ENCODE data around the gene OR2G2.

OR2G2 gene, protein sequence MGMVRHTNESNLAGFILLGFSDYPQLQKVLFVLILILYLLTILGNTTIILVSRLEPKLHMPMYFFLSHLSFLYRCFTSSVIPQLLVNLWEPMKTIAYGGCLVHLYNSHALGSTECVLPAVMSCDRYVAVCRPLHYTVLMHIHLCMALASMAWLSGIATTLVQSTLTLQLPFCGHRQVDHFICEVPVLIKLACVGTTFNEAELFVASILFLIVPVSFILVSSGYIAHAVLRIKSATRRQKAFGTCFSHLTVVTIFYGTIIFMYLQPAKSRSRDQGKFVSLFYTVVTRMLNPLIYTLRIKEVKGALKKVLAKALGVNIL

DNA sequence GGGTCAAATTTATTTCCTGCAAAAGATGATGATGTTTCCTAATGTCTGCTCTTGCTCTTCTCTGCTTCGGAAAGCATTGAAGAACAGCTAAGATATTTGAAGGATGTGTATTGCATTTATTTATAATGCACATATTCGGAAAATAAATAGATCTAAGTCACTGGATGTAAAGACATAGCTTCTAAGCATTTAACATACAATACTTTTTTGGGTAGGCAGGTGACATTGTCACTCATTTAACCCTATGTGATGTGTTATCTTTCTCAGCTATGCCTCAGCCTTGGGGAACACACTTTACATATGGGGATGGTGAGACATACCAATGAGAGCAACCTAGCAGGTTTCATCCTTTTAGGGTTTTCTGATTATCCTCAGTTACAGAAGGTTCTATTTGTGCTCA is at the start of gene OR2G2:
TSS of gene OR2G2 (plus strand) at position 301 of the 400 bp plus-strand sequence. CDS start at position 301, 0 bp downstream.
- DNase-seq (ENCODE audit: low read depth): no peak

DNA sequence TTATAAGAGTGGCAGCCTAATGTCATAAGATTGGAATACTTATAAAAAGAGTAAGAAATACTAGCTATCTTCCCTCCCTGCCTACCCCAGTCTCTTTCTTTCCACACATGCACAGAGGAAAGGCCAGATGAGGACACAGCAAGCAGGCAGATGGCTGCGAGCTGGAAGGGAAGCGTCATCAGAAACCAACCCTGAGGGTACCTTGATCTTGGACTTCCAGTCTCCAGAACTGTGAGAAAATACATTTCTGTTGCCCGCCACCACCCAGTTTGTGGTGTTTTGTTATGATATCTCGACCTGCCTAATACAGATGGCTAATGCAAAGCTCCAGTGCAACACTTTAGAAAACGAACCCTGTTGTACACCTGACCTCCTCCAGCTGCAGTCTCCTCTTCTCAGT is 49.6 kb upstream of the OR2G2 start:
- no peak for DNase-seq (ENCODE audit: low read depth)

DNA sequence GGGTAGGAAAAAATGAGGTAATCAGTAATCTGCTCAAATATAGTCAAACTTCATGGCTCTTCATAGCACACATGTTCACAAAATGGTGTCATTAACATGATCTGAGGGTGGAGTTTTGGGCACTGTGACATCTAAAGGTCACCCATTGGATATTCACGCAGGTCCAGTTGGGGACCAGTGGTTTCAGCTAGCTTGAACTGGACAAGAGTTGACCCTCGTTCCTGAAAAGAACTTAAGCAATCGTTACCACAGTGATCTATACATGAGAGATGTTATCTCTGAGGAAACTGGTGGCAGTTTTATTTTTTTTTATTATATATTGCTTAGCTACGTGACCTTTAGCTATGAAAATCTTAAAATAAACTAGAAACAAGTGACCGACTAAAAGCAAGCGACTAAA is 48.9 kb upstream of the OR2G2 start:
- no peak for DNase-seq (ENCODE audit: low read depth)

DNA sequence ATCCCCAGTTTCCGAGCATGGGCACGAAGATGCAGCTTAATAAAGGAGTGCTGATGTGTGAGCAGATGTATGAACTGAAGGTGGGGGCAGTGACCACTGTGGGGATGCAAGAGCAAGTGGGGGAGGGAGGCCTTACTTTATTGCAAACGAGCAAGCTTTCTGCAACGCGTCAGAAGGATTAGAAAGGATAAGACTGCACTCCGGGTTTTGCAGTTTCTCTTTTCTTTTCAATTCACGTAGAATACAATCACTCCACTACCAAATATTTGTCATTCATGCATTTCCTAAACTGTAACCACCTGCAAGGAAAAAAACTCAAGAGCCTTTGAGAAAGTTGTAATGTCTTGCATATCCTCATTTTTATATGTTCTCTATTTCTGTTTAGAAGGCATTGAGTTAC is 47.6 kb upstream of the OR2G2 start:
- no peak for DNase-seq (ENCODE audit: low read depth)

DNA sequence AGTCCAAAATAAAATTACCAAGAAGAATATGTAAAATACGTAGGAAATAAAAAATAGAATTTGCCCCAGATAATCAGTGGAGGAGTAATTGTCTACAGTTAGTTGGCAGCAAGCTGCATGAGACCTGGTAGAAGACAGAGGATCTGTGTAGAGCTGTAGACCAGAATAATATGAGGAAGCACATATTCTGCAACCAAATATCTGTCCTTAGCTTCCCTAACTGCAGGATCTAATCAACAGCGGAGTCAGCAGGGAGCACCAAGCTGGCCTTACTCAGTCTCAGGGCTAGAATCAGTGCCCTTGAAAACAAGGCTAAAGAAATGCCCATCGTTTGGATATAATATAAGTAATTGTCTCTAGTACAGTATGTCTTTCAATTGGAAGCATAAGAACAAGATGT is 45.3 kb upstream of the OR2G2 start:
- DNase-seq (ENCODE audit: low read depth): no peak

DNA sequence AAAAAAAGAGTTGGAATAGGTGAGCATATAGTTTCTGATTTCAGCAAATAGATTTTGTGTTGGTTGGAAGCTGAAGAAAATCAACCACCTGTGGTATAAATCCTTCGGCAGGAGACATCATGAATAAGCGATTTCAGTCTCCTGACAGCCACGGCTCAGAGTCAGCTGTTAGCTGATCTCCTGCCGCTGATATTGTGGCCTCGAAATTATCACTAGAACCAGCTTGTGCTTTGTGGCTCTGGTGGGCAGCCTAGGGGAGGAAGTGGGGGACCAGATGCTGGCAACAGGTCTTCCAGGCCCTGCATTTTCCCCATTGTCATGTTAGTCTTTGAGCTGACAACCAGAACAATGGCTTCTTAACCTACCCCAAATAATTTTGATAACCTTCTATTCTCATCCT is 40.1 kb upstream of the OR2G2 start:
- no peak for DNase-seq (ENCODE audit: low read depth)

DNA sequence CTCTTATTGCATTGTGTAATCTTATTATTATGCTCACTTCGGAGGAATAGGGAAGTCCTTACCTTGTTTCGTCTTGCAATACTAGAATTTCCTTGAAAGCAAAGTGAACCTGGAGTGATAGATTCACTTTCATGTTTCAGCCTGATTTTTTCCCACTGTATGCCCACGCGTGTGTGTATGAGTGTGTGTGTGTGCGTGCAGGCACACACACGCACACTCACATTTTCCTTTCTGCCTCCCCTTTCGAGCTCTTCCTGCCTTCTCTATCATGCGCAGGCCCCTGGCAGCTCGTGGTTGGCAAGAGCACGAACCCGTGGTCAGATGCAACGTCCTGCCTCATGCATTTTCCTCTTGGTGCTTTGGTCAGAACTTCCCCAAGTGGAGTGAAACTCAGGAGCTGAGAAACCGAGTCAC is 39.4 kb upstream of the OR2G2 start, which contains the start of gene GCSAML:
TSS of gene GCSAML (plus strand) at position 366 of the 414 bp plus-strand sequence. CDS start 58 bp downstream, outside the sequence.
- no peak for DNase-seq (ENCODE audit: low read depth)

DNA sequence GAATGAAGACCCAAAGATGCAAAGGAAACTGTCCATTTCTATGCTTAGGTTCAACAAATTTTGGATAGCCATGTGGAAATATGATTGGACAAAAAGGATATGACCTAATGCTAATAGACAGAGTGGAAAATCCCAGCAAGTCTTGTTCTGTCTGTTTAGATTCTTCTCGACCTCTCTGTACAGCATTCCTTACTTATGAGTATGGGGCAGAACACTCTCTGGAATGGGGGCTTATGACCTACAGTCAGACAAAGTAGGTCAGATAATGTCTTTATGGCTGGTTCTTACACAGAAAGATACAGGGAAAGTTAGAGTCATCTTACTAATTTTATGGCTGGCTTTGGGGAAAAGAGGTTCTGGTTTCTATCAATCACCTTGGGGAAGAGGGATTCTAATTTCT is 36.4 kb upstream of the OR2G2 start:
- no peak for DNase-seq (ENCODE audit: low read depth)

DNA sequence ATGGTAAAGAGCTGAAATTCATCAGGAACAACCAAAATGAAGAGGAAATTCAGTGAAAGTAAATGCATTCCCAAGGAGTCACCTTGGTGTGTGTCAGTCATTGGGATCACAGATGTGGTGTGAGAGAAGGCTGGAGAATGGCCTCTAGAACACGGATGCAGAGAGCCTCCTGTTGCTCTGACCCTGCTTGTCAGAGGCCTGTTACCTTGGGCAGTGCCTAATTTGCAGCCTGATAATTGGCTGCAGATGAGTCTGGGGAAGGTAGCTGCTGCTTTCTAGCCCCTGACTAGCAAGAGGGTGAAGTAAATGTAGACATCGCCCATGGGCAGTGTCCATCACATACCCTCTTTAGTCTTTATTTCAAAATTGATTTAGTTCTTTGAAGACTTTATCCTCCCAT is 35.9 kb upstream of the OR2G2 start:
- DNase-seq (ENCODE audit: low read depth): no peak

DNA sequence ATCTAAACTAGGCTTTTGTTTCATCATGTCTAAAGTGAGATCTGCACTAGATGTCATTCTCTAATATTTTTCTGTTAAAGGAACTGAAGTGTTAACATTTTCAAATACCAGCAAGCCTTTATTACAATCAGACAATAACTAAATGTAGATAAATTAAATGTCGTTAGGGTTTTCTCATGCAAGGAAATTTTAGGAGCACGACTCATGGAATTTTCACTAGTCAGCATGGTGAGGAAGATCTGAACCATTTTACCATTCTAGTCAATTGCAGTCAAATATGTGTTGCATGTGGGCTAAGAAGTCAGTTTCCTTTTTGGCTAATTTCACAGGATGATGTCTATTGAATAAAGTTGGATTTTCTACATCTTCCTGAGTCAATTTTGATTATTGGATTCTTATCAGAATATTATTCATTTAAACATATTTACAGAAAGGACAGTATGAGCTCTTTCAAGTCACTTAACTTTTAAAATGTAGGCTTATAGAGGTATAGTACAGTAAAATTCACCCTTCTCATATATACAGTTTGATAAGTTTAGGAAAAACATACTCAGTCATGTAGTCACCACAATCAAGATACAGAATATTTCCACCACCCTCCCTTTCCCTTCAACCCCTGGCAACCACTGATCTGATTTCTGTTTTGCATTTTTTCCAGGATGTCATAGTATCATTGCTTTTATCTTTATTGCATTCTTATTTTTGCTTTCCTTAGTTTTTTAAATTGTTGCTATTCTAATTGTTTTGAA is 30.1 kb upstream of the OR2G2 start:
- DNase-seq (ENCODE audit: low read depth): no peak

DNA sequence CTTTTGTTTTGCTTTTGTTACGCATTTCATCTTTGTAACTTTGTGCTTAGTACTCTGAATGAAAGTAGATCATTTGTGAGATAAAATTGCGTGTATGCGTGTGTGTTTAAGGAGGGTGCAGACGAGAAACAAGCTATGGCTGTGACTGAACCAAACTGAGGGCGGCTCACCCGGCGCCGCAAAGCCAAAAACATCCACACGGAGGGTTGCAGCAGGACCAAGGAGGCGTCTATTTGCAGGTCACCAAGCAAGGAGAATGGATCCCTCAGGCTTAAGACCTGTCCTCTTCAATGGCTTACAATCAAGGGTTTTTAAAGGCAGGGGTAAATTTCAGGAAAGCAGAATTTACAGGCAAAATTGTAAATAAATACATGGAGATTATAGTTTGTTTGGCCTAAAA is 26.4 kb upstream of the OR2G2 start:
- DNase-seq (ENCODE audit: low read depth): no peak

DNA sequence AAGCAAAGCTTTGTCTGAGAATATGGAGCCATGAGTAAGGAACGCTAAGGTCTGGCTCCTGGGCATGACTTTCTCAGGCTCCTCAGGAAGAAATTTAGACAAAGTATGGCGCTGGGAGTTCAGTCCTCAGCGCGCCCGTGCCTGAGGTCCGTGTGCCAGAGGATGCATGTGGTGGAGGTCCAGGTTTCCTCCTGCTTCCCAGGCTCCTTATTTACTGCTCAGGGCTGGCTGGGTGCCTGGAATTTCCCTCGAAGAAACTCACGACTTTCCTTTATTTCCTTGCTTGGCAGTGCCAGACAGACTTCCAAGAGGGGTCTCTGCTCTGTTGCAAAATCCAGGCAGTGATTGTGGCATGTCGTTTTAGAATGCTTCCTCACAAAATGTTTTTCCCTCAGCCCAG is 26.0 kb upstream of the OR2G2 start:
- no peak for DNase-seq (ENCODE audit: low read depth)

DNA sequence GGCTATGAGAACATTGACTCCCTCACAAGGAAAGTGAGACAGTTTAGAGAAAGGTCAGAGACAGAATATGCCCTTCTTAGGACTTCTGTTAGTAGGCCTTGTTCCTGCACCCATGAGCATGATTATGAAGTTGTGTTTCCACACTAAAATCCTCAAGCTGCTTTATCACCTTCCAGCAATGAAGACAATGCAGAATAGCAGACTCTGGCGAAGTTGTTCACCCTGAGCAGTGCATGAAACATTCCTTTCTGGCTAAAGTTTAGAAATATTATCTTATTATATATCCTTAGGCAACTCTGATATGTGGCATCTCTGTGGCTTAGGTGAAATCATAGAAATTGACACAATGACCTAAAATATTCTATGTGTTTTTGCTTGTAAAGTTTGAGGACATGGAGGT is 13.9 kb upstream of the OR2G2 start:
- no peak for DNase-seq (ENCODE audit: low read depth)

DNA sequence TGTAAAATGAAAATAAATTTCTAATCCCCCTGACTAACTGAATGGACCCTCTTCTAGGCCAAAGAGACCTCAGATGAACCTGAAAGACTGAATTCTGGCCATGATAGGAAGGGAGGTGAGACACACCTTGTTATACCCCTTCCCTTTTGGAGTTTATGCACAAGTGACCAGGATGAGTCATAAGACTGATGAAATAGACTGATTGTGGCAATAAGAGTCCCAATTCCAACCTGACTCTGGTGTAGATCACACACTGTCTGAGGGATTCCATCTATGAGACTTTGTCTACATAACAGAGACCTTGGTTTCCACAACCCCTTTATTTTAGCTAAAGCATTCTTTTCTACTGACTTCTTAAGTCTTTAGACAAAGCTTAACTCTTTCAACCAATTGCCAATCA is 13.5 kb upstream of the OR2G2 start:
- no peak for DNase-seq (ENCODE audit: low read depth)

DNA sequence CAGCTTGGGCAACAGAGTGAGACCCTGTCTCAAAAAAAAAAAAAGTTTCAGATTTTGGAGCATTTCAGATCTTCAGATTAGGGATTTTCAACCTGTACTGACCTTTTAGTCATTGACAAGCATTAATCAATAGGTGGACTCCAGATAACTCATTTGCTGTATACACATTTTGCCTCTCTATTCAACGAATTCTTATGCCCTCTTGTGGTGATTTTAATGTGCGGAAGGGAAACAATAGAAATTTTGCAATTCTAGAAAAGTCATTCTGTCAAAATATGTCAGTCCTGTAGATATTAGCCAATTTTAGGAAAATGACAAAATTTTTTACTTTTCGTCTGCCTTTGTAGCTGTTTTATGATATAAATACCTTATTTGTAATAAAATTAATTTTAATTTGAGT is 11.6 kb upstream of the OR2G2 start:
- DNase-seq (ENCODE audit: low read depth): no peak

DNA sequence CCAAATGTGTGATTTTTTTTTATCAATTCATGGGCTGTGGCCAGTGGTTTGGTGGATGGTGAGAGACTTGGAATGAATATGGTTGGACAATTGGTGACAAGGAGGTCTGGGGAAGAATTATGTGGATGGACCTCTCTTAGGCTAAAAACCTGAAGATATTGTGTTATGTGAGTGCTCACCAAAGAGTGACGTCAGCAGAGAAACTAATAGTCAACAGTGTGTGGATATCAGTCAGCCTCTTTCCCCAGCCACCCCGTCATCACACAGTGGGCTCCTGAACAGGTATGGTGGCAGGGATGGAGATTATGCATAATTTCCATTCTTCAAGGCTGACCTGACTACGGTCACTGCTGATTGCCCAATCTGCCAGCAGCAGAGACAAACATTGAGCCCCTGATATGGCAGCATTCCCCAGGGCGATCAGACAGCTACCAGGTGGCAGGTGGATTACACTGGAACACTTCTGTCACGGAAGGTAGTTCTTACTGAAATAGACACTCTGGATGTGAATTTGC is 9.2 kb upstream of the OR2G2 start:
- DNase-seq (ENCODE audit: low read depth): no peak

DNA sequence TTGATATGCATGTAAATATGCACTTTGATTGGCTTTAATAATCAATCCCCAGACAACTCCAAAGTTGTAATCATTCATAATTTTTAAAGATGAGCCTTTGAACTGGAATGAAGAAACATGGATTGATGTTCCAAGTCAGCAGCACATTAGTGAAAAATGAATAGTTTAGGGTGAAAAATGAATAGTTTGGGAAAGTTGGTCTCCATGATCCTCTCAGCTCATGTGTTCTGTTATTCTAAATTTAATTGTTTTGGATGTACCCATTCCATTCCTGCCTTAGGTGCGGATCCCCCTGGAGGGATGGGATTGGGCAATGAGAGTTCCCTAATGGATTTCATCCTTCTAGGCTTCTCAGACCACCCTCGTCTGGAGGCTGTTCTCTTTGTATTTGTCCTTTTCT is 17.1 kb downstream of the OR2G2 start, which contains the start of gene OR2G3:
TSS of gene OR2G3 (plus strand) at position 301 of the 400 bp plus-strand sequence. CDS start at position 301, 0 bp downstream.
- no peak for DNase-seq (ENCODE audit: low read depth)

DNA sequence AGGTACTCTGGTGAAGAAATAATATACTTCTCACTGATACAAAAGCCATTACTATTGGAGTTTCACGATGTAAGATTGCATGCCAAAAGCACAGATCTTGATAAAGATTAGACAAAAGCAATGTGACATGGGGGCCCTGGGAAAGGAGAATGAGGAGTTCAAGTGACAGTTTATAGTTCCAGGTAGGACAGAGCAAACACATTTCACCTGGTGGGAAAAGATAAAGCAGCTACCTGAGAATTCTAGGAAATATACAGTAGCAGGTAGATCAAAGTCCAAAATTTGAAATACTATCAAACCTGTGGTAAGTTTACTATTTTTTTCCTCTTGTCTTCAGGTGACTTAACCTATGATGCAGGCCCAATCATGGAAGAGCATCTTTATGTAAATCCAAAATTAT is 25.2 kb downstream of the OR2G2 start:
- DNase-seq (ENCODE audit: low read depth): no peak

DNA sequence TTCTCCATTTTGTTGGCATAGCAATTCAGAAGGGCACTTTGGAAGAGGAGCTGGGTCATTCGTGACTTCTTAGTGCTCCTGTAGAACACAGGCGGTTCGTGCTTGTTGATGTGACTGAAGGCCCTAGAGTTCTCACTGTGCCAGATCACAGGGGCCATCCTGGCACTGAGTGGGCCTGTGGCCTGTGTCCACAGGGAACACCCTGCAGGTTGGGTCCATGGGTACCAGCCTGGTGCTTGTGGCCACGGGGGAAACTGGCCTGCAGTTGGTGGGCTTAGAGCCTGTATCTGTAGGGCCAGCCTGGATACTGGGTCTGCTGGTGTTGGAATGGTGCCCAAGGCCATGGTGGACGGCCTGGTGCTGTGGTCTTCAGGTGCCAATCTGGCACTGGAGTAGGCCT is 26.5 kb downstream of the OR2G2 start:
- no peak for DNase-seq (ENCODE audit: low read depth)

DNA sequence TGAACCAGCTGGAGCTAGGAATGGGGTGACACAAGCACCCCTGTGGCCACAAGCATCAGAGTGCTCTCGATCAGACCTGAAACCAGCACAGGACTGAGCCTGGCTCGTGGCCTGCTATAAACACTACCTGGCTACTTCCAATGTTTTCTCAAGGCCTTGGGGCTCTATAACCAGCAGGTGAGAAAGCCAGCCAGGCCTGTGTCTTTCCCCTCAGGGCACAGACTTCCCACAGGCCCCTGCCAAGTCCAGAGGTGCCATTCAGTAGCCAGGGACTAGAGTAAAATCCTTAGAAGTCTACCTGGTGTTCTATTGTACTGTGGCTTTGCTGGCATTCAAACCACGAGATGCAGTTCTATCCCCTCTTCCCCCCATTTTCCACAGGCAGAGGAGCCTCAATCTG is 39.8 kb downstream of the OR2G2 start:
- no peak for DNase-seq (ENCODE audit: low read depth)

DNA sequence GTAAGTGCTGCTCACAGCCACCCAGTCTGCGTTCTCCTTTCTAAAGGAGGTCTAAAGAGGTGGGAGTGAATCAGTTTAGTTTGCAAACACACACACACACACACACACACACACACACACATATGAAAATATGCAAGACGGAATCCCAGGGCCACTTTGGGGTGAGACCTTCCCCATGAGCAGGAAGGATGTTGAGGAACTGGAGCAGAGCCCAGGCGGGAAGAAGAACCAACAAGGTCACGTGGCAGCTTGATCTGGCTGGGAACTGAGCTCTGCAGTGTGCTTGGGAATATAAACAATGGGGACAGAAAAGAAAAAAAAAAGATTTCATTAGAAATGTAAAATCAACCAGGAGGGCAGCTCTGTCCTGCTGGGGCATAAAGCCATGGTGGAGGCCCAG is 49.9 kb downstream of the OR2G2 start:
- no peak for DNase-seq (ENCODE audit: low read depth)

DNA sequence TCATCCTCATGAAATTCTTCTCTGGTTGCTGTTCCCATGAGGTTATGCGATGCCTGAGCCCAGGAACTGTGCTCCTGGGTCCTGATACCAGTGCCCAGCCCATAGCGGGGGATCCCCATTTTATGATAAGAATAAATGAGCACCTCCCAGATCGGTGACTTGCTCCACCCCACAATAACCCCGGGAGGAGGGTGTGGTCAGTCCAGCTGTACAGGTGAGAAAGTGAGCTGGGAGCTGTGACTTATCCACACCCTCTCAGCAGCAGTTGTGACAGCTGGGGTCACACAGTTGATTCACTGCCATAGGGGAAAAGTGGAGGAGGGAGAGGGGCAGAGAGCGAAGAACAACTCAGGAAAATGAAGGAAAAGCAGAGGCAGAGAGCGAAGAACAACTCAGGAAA is 50.6 kb downstream of the OR2G2 start:
- DNase-seq (ENCODE audit: low read depth): no peak

Measured in stimulated activated CD4-positive, alpha-beta T cell treated with anti-CD3 and anti-CD28 coated beads, Interleukin-2, amount 100 ng/mL, for 4 hours (primary cell).